HG02571 (cell line): ENCODE measurements around the gene RHBDD2.
"Not testable (repeated sequence)": the region's sequence is repeated elsewhere in the genome, so short reads cannot be mapped to it uniquely, and the experiment has no call there.

Experiments used
- ATAC-seq: cut with Tn5 transposase; IDR thresholded peaks from one replicate; pipeline ENCODE4 v1.9.1; 2021; ENCODE audit warnings: mild to moderate bottlenecking, moderate library complexity; ENCODE audit not compliant: unreplicated experiment

RHBDD2 gene

DNA sequence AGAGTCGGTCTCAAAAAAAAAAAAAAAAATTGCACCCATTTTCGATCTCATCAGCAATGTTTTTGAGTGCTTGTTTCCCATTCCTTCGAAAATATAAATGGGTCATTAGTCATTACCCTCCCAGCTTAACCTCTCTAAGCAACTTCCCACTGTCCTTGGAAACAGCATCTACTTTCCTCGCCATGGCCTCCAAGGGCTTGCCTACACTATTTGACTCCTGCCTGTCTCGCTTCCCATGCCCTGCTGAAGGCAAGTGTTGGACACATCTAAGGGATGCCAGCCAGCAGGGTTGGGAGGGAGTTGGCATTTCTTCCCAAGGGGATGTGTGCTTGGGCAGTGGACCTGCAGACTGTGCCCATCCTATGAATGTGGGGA lies 12.7 kb upstream of the RHBDD2 start:
- no peak for ATAC-seq

DNA sequence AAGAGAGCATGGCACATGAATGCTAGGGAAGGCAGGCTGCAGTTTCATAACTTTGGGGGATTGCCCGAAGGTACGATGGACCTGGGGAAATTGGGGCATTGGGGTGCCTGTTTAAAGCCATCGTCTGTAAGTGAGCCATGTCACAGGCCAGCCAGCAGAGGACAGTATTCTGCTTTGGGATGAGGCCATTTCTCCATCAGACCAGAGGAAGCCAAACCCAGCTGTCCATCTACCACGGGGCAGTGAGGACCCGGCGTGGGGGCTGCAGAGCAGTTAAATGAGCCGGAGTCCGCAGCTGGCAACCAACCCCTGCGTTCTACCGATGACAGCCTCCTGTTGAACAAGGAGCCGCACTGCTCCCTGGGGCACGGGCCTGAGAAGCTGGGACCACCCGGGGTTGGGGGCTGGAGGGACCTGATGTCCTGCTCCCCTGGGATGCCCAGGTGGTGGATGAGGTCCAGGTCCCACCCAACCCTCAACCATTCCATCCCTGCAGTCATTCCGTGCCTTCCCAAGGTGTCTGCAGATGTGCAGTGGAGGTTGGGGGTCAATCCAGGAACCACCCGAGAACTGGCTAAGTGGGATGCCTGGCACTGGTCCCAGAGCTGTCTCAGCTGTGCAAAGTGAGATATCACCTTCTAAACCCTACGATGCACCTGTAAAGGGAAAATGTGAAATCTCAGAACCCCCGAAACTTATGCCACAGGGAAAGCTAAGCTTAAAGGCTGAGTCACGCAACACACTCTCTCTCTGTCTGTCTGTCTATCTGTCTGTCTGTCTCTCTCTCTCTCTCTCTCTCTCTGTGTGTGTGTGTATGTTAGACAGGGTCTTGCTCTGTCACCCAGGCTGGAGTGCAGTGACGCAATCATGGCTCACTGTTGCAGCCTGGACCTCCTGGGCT lies 12.1 kb upstream of the RHBDD2 start:
- peak; percentile 61 for ATAC-seq

DNA sequence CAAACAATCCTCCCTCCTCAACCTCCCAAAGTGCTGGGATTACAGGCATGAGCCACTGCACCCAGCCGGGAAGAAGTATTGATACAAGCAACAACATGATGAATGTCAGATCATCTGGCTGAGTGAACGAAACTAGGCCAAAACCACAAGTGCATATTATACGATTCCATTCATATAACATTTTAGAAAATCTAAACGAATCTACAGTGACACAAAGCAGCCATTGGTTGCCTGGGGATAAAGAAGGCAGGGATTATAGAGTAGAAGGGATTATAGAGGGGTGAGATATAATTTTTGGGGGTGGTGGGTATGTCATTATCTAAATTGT lies 11.5 kb upstream of the RHBDD2 start:
- ATAC-seq = no peak

DNA sequence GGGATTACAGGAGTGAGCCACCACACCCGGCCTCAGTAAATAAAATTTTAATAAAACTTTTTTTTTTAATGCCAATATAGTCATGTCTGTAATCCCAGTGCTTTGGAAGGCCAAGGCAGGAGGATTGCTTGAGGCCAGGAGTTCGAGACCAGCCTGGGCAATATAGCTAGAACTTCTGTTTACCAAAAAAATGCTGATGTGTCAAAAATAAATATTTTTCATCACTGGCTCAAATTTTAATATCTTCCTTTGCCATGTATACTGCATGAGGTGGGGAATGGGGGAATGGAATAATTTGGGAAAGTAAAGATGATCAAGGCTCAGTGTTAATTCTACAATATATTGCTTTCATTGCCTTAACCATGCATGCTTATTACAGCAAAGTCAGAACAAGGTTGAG lies 10.7 kb upstream of the RHBDD2 start:
- no peak for ATAC-seq

DNA sequence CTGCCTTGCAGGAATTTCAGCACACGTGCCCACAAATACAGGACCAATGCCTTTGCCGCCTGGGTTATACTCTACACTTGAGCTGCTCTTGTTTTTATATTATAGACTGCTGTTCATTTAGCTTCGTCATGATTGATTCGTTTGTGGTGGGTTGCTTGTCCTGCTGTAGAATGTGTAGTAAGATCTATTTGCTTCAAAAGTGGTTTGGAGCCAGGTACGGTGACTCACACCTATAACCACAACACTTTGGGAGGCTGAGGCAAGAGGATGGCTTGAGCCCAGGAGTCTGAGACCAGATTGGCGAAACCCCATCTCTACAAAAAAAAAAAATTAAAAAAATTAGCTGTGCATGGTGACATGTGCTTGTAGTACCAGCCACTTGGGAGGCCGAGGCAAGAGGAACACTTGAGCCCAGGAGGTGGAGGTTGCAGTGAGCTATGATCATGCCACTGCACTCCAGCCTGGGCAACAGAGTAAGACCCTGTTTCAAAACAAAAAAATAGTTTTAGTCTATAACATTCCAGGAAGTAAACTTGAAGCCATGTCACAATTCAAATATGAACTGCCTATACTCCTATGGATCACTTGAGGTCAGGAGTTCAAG lies 9.0 kb upstream of the RHBDD2 start:
- ATAC-seq = no peak

DNA sequence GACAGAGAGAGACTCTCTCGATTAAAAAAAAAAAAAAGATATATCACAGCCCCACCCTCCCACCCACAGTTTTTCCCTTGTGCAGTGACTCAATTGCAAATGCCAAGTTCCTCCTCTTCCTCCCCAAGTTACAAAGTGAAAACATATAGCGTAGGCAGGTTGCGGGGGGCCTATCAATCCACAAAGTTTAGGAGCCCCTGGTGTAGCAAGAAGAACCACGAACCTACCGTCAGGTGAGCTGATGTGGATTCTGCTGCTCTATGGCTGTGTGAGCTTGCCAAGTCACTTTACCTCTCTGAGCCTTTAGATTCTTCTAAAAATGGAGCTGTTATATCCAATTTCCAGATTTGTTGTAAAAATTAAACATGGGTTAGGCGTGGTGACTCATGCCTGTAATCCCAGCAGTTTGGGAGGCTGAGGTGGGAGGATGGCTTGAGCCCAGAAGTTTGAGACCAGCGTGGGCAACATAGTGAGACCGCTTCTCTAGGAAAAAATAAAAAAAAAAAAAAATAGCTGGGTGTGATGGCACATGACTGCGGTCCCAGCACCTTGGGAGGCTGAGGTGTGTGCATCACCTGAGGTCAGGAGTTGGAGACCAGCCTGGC lies 8.2 kb upstream of the RHBDD2 start:
- ATAC-seq = no peak

DNA sequence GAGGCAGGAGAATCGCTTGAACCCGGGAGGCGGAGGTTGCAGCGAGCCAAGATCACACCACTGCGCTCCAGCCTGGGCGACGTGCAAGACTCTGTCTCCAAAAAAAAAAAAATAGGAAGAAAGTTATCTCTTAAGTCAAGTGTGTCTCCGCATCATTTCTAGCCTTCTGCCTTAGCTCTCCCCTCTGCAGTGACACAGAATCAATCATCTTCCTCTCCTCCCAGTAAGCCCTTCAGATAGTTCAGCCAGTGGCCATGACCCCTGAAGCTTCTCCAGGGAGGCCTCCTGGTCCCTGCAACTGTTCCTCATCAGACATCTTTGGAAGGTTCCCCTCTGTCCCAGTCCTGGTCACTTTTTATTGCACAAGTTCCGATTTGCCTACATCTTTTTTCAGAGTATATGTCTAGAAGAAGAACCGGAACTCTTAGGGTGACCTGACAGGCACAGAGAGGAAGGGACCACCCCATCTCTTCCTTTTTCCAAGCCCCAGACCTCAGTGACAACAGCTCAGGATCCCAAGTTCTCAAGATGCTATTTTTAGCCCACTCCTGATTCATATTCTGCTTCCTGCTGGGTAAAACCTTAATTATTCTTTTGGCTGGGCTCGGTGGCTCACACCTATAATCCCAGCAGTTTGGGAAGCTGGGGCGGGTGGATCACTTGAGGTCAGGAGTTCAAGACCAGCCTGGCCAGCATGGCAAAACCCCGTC lies 6.6 kb upstream of the RHBDD2 start:
- ATAC-seq = no peak

DNA sequence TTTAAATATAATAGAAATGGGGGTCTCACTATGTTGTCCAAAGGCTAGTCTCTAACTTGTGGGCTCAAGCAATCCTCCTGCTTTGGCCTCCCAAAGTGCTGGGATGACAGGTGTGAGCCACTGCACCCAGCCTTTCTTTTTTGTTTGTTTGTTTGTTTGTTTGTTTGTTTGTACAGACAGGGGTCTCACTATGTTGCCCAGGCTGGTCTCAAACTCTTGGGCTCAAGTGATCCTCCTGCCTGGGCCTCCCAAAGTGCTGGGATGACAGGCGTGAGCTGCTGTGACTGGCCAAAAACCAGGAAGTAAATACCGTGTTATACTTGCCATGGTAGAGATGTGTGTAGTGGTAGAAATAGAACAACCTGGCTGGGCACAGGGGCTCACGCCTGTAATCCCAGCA lies 4.7 kb upstream of the RHBDD2 start:
- not testable (repeated sequence) for ATAC-seq

DNA sequence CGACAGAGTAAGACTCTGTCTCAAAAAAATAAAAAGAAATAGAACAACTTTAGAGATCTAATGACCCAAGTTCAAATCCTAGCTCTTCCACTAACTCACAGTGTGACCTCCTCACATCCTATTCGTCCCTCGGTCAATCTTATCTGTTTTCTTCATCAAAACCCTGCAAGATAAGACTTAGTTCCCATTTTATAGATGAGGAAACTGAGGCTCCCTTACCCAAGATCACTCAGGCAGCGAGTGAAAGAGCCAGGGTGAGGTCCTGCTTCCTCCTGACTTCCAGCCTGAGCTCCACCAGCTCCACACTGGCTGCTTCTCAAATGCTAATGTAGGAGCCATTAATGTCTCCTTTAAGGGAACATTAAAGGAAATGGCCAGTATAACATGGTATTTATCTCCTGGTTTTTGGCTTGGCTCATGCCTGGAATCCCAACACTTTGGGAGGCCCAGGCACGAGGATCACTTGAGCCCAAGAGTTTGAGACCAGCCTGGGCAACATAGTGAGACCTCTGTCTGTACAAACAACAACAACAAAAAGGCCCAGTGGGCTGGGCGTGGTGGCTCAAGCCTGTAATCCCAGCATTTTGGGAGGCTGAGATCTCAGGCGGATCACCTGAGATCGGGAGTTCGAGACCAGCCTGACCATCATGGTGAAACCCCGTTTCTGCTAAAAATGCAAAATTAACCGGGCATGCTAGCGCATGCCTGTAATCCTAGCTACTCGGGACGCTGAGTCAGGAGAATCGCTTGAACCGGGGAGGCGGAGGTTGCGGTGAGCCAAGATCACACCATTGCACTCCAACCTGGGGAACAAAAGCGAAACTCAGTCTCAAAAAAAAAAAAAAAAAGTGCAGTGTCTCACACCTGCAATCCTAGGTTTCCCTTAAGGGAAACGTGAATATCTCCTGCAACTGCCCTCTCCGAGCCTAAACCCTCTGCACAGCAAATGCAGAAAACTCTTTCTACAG lies 3.4 kb upstream of the RHBDD2 start:
- no peak for ATAC-seq

DNA sequence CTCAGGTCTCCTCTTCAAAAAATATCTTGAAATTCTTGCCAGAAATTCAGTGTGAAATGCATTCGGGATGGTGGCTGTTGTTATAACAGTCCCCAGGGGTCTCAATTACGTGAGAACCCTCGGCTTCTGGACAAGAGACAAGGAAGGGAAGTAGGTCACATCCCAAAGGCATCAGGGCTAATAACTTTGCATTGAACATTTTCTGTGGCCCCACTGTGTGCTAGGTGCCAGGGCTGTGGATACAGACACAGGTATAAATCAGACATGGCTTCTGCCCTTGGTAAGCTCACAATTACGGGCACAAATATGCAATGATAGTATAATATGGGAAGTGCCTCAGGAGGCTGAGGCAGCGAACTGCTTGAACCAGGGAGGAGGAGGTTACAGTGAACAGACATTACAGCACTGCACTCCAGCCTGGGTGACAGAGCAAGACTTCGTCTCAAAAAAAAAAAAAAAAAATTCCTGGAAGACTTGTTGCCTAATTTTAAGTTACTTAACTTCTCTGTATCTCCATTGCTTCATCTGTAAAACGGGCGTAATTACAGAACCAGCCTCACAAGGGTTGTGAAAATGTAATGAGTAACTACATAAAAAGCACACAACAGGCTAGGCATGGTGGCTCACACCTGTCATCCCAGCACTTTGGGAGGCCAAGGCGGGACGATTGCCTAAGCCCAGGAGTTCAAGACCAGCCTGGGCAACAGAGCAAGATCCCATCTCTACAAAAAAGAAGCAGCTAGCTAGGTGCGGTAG lies 2.5 kb upstream of the RHBDD2 start:
- ATAC-seq = no peak

DNA sequence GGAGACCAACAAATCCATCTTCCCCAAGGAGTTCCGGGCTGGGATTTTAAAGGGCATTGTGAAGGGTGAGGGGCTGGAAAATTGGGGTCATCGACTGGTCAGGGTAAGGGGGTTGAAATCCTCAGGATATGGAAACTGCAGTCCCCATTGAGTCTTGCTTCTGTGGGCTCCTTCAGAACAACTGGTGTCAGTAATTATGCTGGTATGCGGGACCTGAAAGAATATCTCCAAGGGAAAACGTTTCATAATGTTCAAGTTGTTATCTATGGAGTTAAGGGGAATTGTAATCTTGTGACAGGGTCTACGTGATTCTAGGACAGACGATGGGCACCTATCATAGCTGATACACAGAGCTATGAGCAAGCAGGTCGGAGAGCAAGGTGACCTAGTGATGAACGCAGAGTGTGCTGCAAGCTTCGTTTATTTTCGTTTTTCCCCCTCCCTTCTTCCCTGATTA lies 494 bp upstream of the RHBDD2 start:
- peak; percentile 34 for ATAC-seq

DNA sequence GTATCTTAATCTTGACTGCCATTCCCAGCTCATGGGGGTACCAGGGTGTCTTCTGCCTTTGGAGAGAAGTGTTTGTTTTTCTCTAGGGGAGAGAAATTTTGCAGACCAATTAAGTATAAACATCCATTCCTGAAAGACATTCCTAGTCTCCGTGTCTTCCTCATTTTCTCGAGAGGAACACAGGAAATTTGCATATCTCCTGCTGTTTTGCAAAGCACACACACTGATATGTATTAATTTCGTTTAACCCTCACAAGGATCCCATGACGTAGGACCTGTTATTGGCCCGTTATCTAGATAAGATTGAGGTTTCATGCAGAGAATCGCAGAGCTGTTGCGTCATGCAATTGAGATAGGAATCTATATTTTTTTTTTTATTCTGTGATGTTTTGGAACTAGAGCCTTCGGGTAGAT lies 944 bp downstream of the RHBDD2 start:
- no peak for ATAC-seq

DNA sequence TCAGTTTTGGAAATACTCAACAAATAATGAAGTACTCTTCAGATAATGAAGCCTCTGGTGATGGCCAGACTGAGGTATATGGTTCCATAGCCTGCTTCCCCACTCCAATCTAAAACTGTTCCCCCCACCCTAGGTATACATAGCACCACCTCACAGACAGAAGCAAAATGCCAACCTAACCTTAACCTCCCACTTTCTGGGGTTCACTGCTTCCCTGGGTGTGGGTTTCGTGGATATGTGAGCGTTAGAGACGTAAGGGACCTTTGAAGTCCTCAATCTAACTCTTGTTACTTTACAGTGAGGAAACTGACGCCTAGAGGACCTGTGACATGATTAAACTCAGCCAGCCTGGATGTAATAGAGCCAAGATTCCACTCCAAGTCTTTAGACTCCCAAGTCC lies 1.4 kb downstream of the RHBDD2 start:
- ATAC-seq = no peak

DNA sequence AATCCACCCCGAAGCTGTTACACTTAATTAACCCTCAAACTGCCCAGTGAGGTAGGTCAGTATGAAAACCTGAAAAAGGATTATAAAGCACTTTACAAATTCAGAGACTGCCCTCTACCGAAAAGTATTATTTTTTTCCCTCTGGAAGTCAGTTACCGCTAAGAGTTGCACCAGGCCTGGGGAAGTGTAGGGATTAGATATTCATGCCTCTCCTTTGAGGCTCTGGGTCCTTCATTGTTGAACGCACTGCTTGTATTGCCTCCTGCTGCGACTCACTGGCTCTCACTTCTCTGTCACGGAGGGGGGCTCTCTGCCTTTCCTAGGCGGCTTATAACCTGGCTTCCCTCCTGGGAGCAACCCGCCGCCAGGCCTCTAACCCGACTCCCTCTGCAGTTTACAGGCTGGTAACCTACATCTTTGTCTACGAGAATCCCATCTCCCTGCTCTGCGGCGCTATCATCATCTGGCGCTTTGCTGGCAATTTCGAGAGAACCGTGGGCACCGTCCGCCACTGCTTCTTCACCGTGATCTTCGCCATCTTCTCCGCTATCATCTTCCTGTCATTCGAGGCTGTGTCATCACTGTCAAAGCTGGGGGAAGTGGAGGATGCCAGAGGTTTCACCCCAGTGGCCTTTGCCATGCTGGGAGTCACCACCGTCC lies 2.7 kb downstream of the RHBDD2 start:
- no peak for ATAC-seq

DNA sequence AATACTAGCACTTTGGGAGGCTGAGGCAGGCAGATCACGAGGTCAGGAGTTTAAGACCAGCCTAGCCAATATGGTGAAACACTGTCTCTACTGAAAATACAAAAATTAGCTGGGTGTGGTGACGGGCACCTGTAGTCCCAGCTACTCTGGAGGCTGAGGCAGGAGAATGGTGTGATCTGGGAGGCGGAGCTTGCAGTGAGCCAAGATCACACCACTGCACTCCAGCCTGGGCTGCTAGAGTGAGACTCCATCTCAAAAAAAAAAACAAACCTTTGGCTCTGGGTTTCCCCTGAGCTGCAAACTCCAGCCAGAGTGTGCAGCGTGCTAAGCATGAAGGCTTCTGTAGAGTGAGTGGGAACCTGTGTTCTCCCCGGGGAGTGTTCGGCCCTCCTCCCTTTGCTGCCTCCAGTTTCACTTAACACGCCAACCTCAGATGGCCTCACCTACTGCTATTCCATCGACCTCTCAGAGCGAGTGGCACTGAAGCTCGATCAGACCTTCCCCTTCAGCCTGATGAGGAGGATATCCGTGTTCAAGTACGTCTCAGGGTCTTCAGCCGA lies 4.5 kb downstream of the RHBDD2 start:
- not testable (repeated sequence) for ATAC-seq

DNA sequence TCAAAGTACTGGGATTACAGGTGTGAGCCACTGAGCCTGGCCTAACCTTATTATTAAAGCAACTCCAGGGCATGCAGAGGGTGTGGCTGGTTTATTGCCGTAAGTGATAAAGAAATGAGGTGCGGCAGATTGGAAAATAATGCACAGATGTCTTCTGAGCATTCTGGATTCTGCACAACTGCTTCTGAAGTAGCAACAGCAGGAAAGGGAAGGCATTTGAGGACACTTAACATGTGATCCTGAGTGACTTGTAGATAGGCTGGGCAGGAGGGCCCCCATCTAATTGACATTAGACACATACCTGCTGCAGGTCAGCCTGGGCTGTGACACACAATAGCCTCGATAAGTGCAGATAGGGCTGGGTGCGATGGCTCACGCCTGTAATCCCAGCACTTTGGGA lies 5.6 kb downstream of the RHBDD2 start:
- ATAC-seq = no peak

DNA sequence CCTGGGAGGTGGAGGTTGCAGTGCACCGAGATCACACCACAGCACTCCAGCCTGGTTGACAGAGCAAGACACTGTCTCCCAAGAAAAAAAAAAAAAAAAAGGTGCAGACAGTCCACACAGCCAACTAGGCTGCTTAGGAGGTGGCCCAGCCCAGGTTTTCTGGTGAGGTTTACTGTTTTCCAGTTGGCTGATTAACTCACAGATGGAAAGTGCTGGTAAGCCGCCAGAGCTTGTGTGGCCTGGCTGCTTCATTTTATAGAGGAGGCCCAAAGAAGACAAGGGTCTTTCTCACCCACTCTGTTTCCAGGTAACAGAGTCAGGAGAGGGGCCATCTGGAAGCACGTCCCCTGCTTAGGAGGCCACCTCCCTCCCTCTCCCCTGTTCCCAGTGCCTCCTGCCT lies 6.2 kb downstream of the RHBDD2 start:
- ATAC-seq = no peak

DNA sequence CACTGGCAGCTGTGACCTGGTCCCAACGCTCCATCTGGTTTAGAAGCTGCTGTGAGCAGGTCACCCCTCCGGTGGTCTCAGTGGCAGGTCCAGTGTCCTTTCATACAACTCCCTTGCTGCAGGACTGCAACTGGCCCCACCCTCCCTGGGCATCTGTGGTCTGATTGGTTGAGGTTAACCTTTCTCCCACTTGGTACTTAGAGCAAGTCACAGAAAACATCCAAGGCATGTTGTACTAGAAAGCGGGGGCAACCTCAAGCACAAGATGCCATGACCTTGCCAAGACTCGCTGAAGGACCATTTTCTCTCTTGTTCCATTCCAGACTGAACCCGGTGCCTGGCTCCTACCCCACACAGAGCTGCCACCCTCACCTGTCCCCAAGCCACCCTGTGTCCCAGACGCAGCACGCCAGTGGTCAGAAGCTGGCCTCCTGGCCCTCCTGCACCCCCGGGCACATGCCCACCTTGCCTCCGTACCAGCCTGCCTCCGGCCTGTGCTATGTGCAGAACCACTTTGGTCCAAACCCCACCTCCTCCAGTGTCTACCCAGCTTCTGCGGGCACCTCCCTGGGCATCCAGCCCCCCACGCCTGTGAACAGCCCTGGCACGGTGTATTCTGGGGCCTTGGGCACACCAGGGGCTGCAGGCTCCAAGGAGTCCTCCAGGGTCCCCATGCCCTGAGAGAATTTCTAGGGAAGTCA lies 9.0 kb downstream of the RHBDD2 start:
- ATAC-seq = no peak
